Neural cell (in vitro differentiated cells): ENCODE data around the gene MAP1LC3B2. TPM values are rescaled to one million over a fixed set of nuclear protein-coding genes. Genes with fewer than 3 reads are reported as not detected.

ENCODE experiments used
- H2AFZ ChIP-seq: fragments of 200-600, 300-800 bp; sonication (generic), shearing (Covaris generic); 2 replicates; pipeline ENCODE4 v1.6.0; 2014; ENCODE audit warnings: low read depth, mild to moderate bottlenecking, antibody characterized with exemption, low read length, moderate library complexity
- H3F3A ChIP-seq: fragments of 200-600 bp; shearing (Covaris generic); 2 replicates; pipeline ENCODE4 v1.6.1; 2016; ENCODE audit warnings: mild to moderate bottlenecking, moderate library complexity, mixed read lengths, antibody characterized with exemption, low read length; ENCODE audit not compliant: insufficient read depth, poor library complexity, severe bottlenecking
- H3K27ac ChIP-seq: fragments of 200-600, 300-800 bp; sonication (generic), shearing (Covaris generic); 2 replicates; pipeline ENCODE4 v1.5.1; 2014; ENCODE audit warnings: mild to moderate bottlenecking, low read length, moderate library complexity
- H3K27me3 ChIP-seq: fragments of 300-800, 200-600 bp; sonication (generic), shearing (Covaris generic); 2 replicates; pipeline ENCODE4 v1.6.0; 2014; ENCODE audit warnings: mild to moderate bottlenecking, low read depth, low read length, moderate library complexity; ENCODE audit not compliant: insufficient read depth
- H3K36me3 ChIP-seq: fragments of 300-800, 200-600 bp; sonication (generic), shearing (Covaris generic); 2 replicates; pipeline ENCODE4 v1.5.1; 2014; ENCODE audit warnings: mild to moderate bottlenecking, antibody characterized with exemption, low read length, moderate library complexity; ENCODE audit not compliant: insufficient read depth
- H3K4me2 ChIP-seq: fragments of 300-800, 200-600 bp; sonication (generic), shearing (Covaris generic); 2 replicates; pipeline ENCODE4 v1.6.0; 2014; ENCODE audit warnings: mild to moderate bottlenecking, low read length
- H3K4me3 ChIP-seq: fragments of 300-800, 200-600 bp; sonication (generic), shearing (Covaris generic); 2 replicates; pipeline ENCODE4 v1.5.1; 2014; ENCODE audit warnings: mild to moderate bottlenecking, low read length, moderate library complexity
- H3K79me2 ChIP-seq: fragments of 200-600 bp; shearing (Covaris generic); replicated peaks from 2 replicates; pipeline ENCODE4 v1.6.0; 2014; ENCODE audit warnings: mild to moderate bottlenecking, low read length, moderate library complexity; ENCODE audit not compliant: insufficient read depth
- H3K9ac ChIP-seq: fragments of 300-800, 200-600 bp; sonication (generic), shearing (Covaris generic); 2 replicates; pipeline ENCODE4 v1.6.1; 2016; ENCODE audit warnings: mild to moderate bottlenecking, low read length, mixed read lengths
- H3K9me2 ChIP-seq: fragments of 200-600 bp; shearing (Covaris generic); 2 replicates; pipeline ENCODE4 v1.6.1; 2016; ENCODE audit warnings: mild to moderate bottlenecking, low read length, mixed read lengths; ENCODE audit not compliant: insufficient read depth
- H3K9me3 ChIP-seq: fragments of 200-600, 300-800 bp; sonication (generic), shearing (Covaris generic); 2 replicates; pipeline ENCODE4 v1.6.1; 2016; ENCODE audit warnings: mild to moderate bottlenecking, mixed run types, low read length, moderate library complexity, mixed read lengths
- H4K20me1 ChIP-seq: fragments of 200-600 bp; shearing (Covaris generic); 2 replicates; pipeline ENCODE4 v1.6.1; 2016; ENCODE audit warnings: mild to moderate bottlenecking, mixed run types; ENCODE audit not compliant: insufficient read depth
- CTCF ChIP-seq: fragments of 450-650 bp; IDR thresholded peaks from 2 replicates; pipeline ENCODE4 v1.5.1; 2014; ENCODE audit warnings: antibody characterized with exemption, mild to moderate bottlenecking, moderate library complexity; ENCODE audit not compliant: poor library complexity, severe bottlenecking
- EP300 ChIP-seq: fragments of 450-650 bp; conservative IDR thresholded peaks from 2 replicates; pipeline ENCODE4 v1.6.1; 2014; ENCODE audit warnings: antibody characterized with exemption, mild to moderate bottlenecking, moderate library complexity; ENCODE audit not compliant: poor library complexity, severe bottlenecking
- EZH2 ChIP-seq: fragments of 200-600, 300-800 bp; shearing (Covaris generic), sonication (generic); IDR thresholded peaks from 2 replicates; pipeline ENCODE4 v1.6.1; 2014; ENCODE audit warnings: antibody characterized with exemption, low read length, borderline replicate concordance, mild to moderate bottlenecking; ENCODE audit not compliant: insufficient read depth, poor library complexity, severe bottlenecking
- MXI1 ChIP-seq: fragments of 450-650 bp; conservative IDR thresholded peaks from 2 replicates; pipeline ENCODE4 v1.6.1; 2014; ENCODE audit warnings: antibody characterized with exemption, mild to moderate bottlenecking; ENCODE audit not compliant: poor library complexity, severe bottlenecking
- POLR2AphosphoS5 ChIP-seq: IDR thresholded peaks from 2 replicates; pipeline ENCODE4 v1.6.1; 2012
- RAD21 ChIP-seq: fragments of 450-650 bp; conservative IDR thresholded peaks from 2 replicates; pipeline ENCODE4 v1.6.1; 2014; ENCODE audit warnings: antibody characterized with exemption, mild to moderate bottlenecking, moderate library complexity
- REST ChIP-seq: IDR thresholded peaks from 2 replicates; pipeline ENCODE4 v1.6.1; 2012; ENCODE audit warnings: borderline replicate concordance
- SMC3 ChIP-seq: fragments of 450-650 bp; conservative IDR thresholded peaks from 2 replicates; pipeline ENCODE4 v1.6.1; 2014; ENCODE audit warnings: antibody characterized with exemption, mild to moderate bottlenecking, moderate library complexity; ENCODE audit not compliant: poor library complexity
- TAF1 ChIP-seq: IDR thresholded peaks from 2 replicates; pipeline ENCODE4 v1.6.1; 2012; ENCODE audit warnings: low read depth
- polyA plus RNA-seq: library from polyadenylated mRNA; depleted of rRNA; stranded (reverse); fragments of >200 nt; gene quantifications from 2 replicates; pipeline ENCODE4 v1.2.3, GENCODE V29; 2014

MAP1LC3B2 gene
- polyA plus RNA-seq, 1 donor from 2014 or later = 3.9 TPM

GRCh38 chr12:116599285-116600136 is 40.3 kb downstream of the MAP1LC3B2 start:
- Histone ChIP-seq H3K27me3 (no peaks in the 10 kb centered on the region), H3K4me3 (no peak overlapping the region), H2AFZ (no peak overlapping the region), H3K27ac (no peak overlapping the region), H3K79me2 (no peaks in the 10 kb centered on the region), H4K20me1 (no peaks in the 10 kb centered on the region), H3K9ac (no peak overlapping the region), H3K9me2 (no peaks in the 10 kb centered on the region), H3K9me3 (no peaks in the 10 kb centered on the region), H3F3A (no peaks in the 10 kb centered on the region), H3K4me2 (no peak overlapping the region), H3K36me3 (no peaks in the 10 kb centered on the region)
- no peak for TF ChIP-seq SMC3
- TF ChIP-seq EZH2 = no peak
- peak; percentile 21 for TF ChIP-seq CTCF

GRCh38 chr12:116600959-116601918 is 42.1 kb downstream of the MAP1LC3B2 start:
- H2AFZ ChIP-seq = no peak overlapping the region

More at GRCh38 chr12:116600959-116601918, 42.1 kb downstream of the MAP1LC3B2 start:
- Histone ChIP-seq H3K9me3 (no peaks in the 10 kb centered on the region), H3K4me2 (no peak overlapping the region), H3K79me2 (no peaks in the 10 kb centered on the region), H4K20me1 (no peaks in the 10 kb centered on the region), H3K27me3 (no peaks in the 10 kb centered on the region), H3K9ac (no peak overlapping the region), H3K27ac (no peak overlapping the region), H3F3A (no peaks in the 10 kb centered on the region), H3K36me3 (no peaks in the 10 kb centered on the region), H3K4me3 (no peak overlapping the region), H3K9me2 (no peaks in the 10 kb centered on the region)
- TF ChIP-seq RAD21 (no peak), MXI1 (no peak), TAF1 (no peak), POLR2AphosphoS5 (no peak), EZH2 (no peak), REST (no peak), CTCF (no peak), EP300 (no peak), SMC3 (no peak)
